Measurements from ENCODE around the gene MMAB.

MMAB gene

GRCh38 chr12:109583733-109584132 is 10.4 kb upstream of the MMAB start:
- no peak for DNase-seq (ENCODE audit: low spot score)

DNA sequence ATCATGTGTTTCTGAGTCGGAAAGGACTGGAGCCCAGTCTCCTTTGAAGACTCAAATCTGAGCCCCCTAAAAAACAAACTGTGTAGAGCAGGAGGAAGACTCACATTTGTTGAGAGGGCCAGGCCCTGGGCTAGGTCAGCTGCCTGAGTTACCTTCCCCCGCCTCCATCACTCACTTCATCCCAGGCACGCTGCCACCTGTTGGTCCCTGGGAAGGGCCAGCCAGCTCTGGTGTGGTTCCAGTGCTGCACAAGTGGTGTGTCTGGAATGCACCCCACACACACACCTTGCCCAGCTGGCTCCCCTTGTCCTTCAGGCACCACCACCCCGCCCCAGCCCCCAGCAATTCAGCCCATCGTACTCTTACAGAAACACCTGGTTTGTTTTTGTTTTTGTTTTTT is 9.3 kb upstream of the MMAB start:
- peak; percentile 59 for DNase-seq (ENCODE audit: low spot score)

- no peak for DNase-seq (ENCODE audit: low spot score)
These were observed 8.6 kb upstream of the MMAB start for GRCh38 chr12:109581856-109582255.

DNA sequence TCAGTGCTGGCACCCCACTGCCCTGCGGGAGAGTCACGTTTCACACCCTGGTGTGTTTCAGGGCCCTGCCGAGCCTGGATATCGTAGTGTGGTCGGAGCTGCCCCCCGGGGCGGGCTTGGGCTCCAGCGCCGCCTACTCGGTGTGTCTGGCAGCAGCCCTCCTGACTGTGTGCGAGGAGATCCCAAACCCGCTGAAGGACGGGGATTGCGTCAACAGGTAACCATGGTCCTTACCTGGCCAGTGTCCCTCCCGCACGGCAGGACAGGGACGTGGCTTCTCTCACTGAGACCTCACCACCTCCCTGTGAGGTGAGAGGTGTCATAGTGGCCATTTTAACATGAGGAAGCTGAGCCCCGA is 8.0 kb upstream of the MMAB start:
- no peak for DNase-seq (ENCODE audit: low spot score)

DNA sequence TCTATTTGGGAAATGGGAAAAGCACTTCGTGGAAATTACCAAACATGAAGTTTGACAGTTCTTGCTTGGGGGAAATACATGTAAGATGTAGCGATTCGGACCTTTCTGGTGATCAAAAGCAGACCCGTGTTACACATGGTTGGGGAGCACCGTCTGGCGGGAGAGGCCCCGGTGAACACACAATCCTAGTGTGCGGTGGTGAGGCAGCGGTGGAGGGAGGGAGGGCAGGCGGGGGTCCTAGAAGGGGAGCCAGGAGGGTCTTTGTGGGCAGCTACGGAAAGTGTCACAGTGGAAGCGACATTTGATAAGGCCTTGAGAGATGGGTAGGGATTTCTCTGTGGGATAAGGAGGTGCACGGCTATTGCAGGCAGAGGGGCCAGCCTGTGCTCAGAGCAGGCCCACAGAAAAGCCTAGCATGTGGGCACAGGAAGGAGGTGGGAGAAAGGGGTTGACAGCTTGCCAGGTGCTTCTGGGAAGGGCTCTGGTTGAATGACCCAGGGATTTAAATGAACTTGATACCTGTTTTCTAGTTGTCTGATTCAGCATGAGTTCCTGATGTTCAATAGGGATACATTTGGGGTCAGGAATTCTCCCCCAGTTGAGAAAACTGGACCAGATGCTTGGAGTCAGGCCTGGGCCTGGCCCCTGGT is 7.5 kb upstream of the MMAB start:
- DNase-seq (ENCODE audit: low spot score) = no peak

DNA sequence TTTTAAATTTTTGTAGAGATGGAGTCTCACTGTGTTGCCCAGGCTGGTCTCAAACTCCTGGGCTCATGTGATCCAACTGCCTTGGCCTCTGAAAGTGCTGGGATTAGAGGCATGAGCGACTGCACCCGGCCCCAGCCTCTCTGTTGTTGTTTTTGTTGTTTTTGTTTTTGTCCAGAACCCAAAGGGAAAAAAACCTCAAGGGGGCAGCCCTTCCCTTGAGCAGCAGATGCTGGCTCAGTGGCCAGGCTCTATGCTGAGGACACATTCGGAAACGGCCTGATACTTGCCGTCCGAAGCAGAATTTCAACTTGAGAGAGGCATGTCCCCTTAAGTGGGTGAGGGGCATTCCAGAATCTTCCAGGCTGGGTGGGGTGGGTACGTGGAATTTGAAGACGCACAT is 7.0 kb upstream of the MMAB start:
- no peak for DNase-seq (ENCODE audit: low spot score)

DNA sequence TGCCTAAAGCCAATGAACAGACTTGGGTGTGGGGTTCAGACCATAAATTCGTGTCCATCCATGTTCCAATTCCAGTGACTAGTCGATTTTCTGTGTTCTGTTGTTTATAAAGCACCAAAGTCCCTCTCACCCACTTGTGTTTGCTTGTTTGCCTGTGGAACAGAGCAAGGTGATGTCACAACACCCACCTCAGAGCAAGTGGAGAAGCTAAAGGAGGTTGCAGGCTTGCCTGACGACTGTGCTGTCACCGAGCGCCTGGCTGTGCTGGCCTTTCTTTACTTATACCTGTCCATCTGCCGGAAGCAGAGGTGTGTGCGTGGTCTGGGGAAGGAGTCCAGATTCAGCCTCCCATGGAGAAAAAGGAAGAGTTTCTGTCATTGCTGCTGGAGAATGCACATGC is 6.3 kb upstream of the MMAB start:
- DNase-seq (ENCODE audit: low spot score) = no peak

DNA sequence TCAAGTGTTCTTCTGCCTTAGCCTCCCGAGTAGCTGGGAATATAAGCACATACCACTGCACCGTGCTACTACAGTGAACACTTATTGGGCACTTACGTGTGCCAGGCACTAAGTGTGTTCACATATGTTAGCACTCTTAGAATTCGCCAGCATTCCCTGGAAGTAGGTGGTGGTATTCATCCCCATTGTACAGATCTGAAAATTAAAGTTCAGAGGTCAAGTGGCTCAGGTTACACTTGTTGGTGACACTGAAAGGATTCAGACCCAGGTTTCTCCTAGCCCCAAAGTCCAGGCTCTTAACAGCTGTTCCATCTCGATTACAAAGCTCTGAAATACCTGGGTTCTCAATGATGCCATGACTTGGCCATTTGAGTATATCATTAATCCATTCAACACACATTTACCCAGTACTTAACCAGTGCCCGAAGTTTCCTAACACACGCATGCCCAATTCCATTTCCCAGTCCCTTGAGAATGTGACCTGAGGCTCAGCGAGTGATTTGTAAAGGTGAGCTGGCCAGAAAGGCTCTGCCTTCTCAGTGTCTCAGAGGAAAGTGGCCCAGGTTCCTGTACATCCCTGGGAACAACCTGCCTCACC is 5.1 kb upstream of the MMAB start:
- DNase-seq (ENCODE audit: low spot score) = no peak

DNA sequence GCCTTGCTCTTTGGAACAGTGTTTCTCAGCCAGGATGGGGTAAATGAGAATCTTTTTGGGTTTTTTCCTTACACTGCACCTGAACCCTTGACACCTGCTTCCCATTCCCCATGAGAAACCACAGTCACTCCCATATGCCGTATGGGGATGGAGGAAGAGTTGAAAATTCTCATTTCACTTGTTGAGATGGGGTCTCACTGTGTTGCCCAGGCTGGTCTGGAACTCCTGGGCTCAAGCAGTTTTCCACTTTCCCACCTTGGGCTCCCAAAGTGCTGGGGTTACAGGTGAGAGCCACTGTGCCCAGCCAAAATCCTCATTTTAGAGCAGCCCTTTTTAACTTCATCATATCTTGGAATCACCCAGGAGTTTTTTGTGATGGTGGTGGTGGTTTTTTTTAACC is 4.0 kb upstream of the MMAB start:
- DNase-seq (ENCODE audit: low spot score) = no peak

DNA sequence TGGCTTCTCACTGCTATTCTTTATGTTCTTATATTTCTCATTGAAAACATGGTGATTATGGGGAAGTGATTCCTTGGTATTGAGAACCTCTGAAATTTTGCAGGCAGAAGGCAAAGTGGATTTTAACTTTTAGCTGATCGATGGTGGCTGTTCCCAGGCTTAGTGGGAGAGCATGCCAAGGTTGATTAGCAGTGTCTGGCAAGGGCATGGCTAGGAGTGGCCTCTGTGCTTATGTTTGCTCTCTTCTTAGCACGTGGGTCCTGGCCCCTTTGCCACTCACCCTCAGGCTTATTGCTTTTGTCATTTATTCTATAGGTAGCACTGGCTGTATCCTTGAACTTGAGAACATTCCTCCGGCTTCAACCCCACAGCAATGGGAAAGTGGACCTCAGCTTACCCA is 2.4 kb upstream of the MMAB start:
- no peak for DNase-seq (ENCODE audit: low spot score)

DNA sequence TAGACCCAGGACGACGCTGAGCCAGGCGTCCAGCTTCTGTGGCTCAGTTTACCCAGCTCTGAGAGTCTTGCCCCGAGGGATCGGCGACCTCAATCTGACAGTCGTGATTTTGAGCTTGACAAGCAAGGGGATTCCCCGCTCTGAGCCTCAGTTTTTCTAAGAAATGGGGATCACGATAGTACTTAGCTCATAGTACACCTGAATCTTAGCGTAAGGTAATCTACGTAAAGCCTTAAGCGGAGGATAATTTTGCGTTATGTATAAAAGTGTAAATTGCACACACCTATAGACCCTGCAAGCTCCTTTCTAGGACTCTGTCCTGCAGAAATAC is 575 bp upstream of the MMAB start:
- DNase-seq (ENCODE audit: low spot score) = no peak

- DNase-seq (ENCODE audit: low spot score) = no peak
These were observed 828 bp downstream of the MMAB start for GRCh38 chr12:109572506-109572845.

- no peak for DNase-seq (ENCODE audit: low spot score)
These were observed 1.4 kb downstream of the MMAB start for GRCh38 chr12:109571773-109572505.

DNA sequence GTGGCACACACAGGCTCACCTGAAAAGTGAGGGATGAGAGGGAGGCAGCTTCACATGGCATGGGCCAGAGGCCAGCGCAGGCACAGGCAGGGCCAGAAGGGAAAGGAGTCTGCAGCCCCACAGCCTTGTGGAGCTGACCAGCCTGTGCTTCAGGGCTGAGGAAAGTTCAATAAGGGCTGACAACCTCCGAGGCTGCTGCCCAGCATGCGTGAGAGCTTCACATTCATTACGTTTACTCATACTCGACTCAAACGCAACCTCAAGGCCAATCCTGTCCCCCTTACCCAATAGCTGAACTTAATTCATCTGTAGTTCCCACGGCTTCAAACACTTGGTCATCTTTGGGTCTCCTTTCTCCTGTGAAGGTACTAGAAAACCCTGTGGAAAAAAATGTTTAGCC is 4.8 kb downstream of the MMAB start:
- no peak for DNase-seq (ENCODE audit: low spot score)

GRCh38 chr12:109567967-109568366 is 5.3 kb downstream of the MMAB start:
- DNase-seq (ENCODE audit: low spot score) = no peak

DNA sequence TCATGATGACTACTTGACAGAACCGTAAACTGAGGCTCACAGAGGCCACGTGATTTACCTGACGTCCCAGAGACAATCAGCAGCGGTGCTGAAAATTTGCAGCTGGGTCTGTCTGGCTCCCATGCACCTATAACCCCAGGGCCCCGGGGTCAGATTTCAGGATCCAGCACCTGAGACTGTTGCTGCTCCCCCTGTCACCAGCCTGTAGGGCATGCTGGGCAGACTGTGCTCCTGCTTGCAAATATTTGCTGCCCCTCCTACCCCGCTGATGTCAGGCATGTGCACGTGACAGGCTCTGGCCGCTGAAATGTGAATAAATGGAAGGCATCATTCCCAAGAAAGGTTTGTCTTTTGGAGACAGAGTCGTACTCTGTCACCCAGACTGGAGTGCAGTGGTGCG is 6.0 kb downstream of the MMAB start:
- no peak for DNase-seq (ENCODE audit: low spot score)

- DNase-seq (ENCODE audit: low spot score) = no peak
These were observed 6.9 kb downstream of the MMAB start for GRCh38 chr12:109566424-109566823.

DNA sequence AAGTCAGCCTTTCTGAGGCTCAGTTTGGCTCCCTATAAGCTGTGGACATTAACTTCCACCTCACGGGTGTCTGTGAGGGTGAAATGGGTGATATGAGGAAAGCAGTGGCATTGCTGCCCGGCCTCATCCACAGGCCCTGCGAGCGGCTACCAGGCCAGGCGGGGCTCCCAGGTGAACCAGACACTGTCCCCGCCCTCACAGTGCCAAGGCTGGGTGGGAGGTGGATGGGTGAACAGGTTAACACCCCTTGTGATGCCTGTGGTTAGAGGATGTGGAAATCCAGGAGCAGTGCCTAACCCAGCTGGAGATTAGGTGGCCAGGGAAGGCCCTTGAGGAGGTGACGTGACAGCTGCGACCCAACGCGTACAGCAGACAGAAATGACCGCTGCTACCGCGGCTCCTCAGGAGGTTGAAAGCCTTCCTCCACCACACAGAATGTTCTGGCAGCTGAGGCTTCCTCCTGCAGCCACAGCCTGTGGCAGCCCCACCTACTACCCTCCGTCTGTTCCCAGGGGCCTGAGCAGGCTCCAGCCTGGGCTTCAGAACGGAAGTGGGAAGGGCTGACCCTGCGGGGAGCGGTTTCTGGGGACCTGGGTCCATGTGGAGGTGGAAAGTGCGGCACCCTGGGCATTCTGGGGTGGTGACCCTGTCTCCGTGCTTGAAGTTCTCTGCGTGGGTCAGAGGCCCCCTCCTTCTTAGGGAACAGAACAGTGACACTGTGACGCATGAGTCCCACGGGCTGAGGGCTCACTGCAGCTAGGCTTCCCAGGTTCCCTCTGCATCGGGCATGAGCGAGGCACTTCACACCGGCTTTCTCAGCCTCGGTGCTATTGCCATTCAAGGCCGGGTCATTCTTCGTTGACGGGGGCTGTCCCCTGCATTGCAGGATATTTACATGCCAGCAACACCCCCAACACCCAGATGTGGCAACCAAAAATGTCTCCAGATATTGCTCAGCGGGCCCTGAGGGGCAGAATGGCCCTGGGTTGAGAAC is 9.7 kb downstream of the MMAB start:
- no peak for DNase-seq (ENCODE audit: low spot score)

DNA sequence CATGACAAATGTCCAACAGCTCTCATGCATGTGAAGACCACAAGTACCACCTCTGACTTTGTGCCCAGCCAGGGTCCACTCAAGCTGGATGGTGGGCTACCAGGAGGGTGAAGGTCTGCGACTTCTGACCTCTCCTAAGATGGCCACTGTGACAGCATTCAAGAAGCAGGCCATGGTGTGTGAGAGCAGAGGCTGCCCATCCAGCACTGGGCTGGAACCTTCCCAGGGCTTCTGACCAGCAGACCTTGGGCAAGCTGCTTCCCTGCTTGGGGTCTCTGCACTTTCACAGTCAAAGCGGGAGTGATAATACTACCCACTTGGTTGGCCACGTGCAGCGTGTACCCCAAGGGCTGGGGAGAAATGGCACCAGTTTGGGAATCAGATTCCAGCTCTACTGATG is 10.4 kb downstream of the MMAB start:
- DNase-seq (ENCODE audit: low spot score) = no peak

DNA sequence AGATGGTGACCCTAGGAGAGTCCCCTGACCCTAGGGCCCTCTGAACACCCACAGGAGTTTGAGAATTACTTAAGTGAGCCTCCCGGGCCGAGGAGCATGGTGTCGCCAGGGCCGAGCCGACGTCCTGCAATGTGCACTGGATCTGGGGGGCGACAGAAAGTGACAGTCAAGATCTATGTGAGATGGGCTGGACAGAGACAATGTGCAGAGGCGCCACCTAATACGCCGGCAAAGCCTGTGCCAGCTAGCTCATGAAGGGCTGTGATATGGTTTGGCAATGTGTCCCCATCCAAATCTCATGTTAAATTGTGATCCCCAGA is 11.6 kb downstream of the MMAB start:
- DNase-seq (ENCODE audit: low spot score) = no peak

DNA sequence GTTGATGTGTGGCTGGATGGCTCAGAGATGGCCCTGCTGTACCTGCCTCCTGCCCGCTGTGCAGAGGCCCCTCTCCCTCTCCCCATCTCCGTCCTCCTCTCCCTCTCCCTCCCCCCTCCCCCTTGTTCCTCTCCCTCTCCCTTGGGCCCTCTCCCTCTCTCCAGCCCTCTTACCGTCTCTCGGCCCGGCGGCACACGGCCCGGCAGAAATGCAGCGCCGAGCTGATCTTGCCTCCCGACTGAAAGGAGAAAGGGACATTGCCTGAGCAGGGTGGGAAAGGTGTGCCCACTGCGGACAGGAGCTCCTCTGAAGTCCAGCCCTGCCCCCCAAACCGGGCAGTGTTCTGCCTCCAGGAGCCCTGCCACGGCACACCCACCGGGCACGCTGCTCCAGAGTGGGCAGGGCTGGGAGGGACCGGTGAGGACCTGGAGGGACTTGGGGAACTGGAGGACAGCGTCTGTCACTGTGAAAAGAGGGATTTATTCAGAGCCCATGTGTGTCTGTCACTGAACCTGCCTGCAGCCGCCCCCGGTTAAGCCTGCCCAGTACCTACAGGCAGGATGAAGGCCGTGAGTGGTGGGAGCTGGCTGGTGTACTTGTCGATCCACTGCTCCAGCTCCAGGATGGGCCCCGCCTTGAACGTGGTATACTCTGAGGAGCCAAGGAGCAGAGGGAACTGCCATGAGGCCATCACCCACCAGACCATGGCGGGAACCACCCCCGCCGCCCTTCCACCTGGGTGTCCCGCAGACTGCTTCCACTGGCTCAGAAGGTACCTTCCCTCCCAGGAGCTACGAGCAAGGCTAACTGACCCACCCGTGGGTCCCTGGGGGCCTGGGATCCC is 12.2 kb downstream of the MMAB start:
- DNase-seq (ENCODE audit: low spot score) = no peak

- DNase-seq (ENCODE audit: low spot score) = no peak
These were observed 13.7 kb downstream of the MMAB start for GRCh38 chr12:109559601-109560000.

All from HuH-7 (cell line).